CD4-positive, CD25-positive, alpha-beta regulatory T cell (primary cell): ENCODE results near the gene PLD3. TPM values are rescaled to one million over a fixed set of nuclear protein-coding genes. Genes with fewer than 3 reads are reported as not detected.
A peak's percentile ranks its signal among the peaks of the same experiment; 100 is the strongest.
"Not testable (repeated sequence)": the region's sequence is repeated elsewhere in the genome, so short reads cannot be mapped to it uniquely, and the experiment has no call there.

ENCODE experiments used
- ATAC-seq, 2 donors: fragments of 150-1000 bp; cut with Tn5 transposase; one replicate each; pipeline ENCODE4 v1.10.0; 2021; ENCODE audit warnings: low read depth in 2 of 2, moderate number of reproducible peaks in 2 of 2, moderate library complexity in 1 of 2
- DNase-seq, 3 donors: peaks; one replicate each; pipeline versions ENCODE4 v3.0.0 to v3.0.0-alpha.2; 2012 to 2022; ENCODE audit warnings: mixed read lengths in 1 of 3
- H3K27ac ChIP-seq: one replicate; pipeline ENCODE4 v1.7.0; 2013; ENCODE audit warnings: mild to moderate bottlenecking, low read length; ENCODE audit not compliant: insufficient read depth, poor library complexity, severe bottlenecking
- H3K27me3 ChIP-seq: one replicate; pipeline ENCODE4 v1.7.0; 2013; ENCODE audit warnings: low read length; ENCODE audit not compliant: control insufficient read depth, insufficient read depth
- H3K36me3 ChIP-seq: one replicate; pipeline ENCODE4 v1.7.0; 2013; ENCODE audit warnings: mild to moderate bottlenecking, low read length, moderate library complexity; ENCODE audit not compliant: control insufficient read depth, insufficient read depth
- H3K4me1 ChIP-seq: 2 replicates; pipeline ENCODE4 v1.7.0; 2013; ENCODE audit warnings: mild to moderate bottlenecking, low read length; ENCODE audit not compliant: insufficient read depth, control insufficient read depth, poor library complexity, severe bottlenecking
- H3K4me3 ChIP-seq: one replicate; pipeline ENCODE4 v1.7.0; 2013; ENCODE audit warnings: low read depth, mild to moderate bottlenecking, low read length, moderate library complexity
- H3K9me3 ChIP-seq, 2 experiments: 1 replicate in 1 of 2; 2 replicates in 1 of 2; pipeline ENCODE4 v1.7.0; 2013; ENCODE audit warnings: low read length in 2 of 2, mild to moderate bottlenecking in 1 of 2, moderate library complexity in 1 of 2; ENCODE audit not compliant: control insufficient read depth in 2 of 2
- H3K27ac Mint-ChIP-seq, 3 donors: one replicate each; pipeline ENCODE4 v1.8.0; 2020 to 2022; ENCODE audit warnings: mild to moderate bottlenecking in 3 of 3, mixed read lengths in 3 of 3, moderate library complexity in 2 of 3
- H3K27me3 Mint-ChIP-seq: one replicate; pipeline ENCODE4 v1.8.0; 2022; ENCODE audit warnings: mild to moderate bottlenecking, mixed read lengths
- H3K36me3 Mint-ChIP-seq: one replicate; pipeline ENCODE4 v1.8.0; 2020; ENCODE audit warnings: mixed read lengths
- H3K4me1 Mint-ChIP-seq, 4 donors: one replicate each; pipeline ENCODE4 v1.8.0; 2020 to 2022; ENCODE audit warnings: mixed read lengths in 4 of 4, mild to moderate bottlenecking in 1 of 4
- H3K4me3 Mint-ChIP-seq, 4 donors: one replicate each; pipeline ENCODE4 v1.8.0; 2020 to 2022; ENCODE audit warnings: mild to moderate bottlenecking in 4 of 4, mixed read lengths in 4 of 4, moderate library complexity in 3 of 4
- H3K9me3 Mint-ChIP-seq, 7 donors: one replicate each; pipeline ENCODE4 v1.8.0; 2020 to 2022; ENCODE audit warnings: mixed read lengths in 7 of 7, mild to moderate bottlenecking in 3 of 7, moderate library complexity in 2 of 7
- polyA plus RNA-seq, 4 donors: library from polyadenylated mRNA; unstranded; fragments of 300-500 nt; fragmentation: Illumina TruSeq; gene quantifications; one replicate each; pipeline ENCODE4 v1.2.3, GENCODE V29; 2021
- total RNA-seq: library from RNA; stranded (reverse); gene quantifications from one replicate; pipeline ENCODE4 v1.2.3, GENCODE V29; 2022

PLD3 gene
- total and polyA plus RNA-seq, 5 donors from 2014 or later = 49.2 to 73.7 (median 50.3) TPM

GRCh38 chr19:40408598-40408925 is 60.1 kb downstream of the PLD3 start:
- not testable (repeated sequence) for H3K4me3 ChIP-seq, H3K27ac ChIP-seq, H3K4me1 ChIP-seq, H3K4me3 Mint-ChIP-seq, H3K27me3 Mint-ChIP-seq, H3K36me3 Mint-ChIP-seq, H3K9me3 Mint-ChIP-seq, H3K27me3 ChIP-seq, H3K27ac Mint-ChIP-seq, ATAC-seq, H3K9me3 ChIP-seq, H3K36me3 ChIP-seq, DNase-seq
- peaks cover 0 to 19% (median 5%) of the 10 kb centered on the region in 4 donors for H3K4me1 Mint-ChIP-seq

GRCh38 chr19:40410030-40410389 is 61.5 kb downstream of the PLD3 start:
- H3K27ac Mint-ChIP-seq = no peak overlapping the region

GRCh38 chr19:40411125-40411842 is 62.8 kb downstream of the PLD3 start:
- H3K4me3 Mint-ChIP-seq = no peak overlapping the region
- H3K4me1 ChIP-seq = peaks cover 5% of the 10 kb centered on the region
- H3K27ac ChIP-seq = no peak overlapping the region
- H3K9me3 Mint-ChIP-seq = no peaks in the 10 kb centered on the region
- H3K27me3 Mint-ChIP-seq = no peaks in the 10 kb centered on the region
- ATAC-seq = no peak
- H3K4me1 Mint-ChIP-seq = peaks cover 0 to 10% (median 2%) of the 10 kb centered on the region in 4 donors
- H3K9me3 ChIP-seq = no peaks in the 10 kb centered on the region
- no peak overlapping the region for H3K4me3 ChIP-seq
- H3K27ac Mint-ChIP-seq = no peak overlapping the region
- DNase-seq = no peak
- no peaks in the 10 kb centered on the region for H3K27me3 ChIP-seq
- H3K36me3 ChIP-seq = no peaks in the 10 kb centered on the region
- no peaks in the 10 kb centered on the region for H3K36me3 Mint-ChIP-seq

More at GRCh38 chr19:40410030-40410389, 61.5 kb downstream of the PLD3 start:
- Histone ChIP-seq H3K4me3 (no peak overlapping the region), H3K27me3 (no peaks in the 10 kb centered on the region), H3K4me1 (peaks cover 5% of the 10 kb centered on the region), H3K9me3 (no peaks in the 10 kb centered on the region), H3K27ac (no peak overlapping the region), H3K36me3 (no peaks in the 10 kb centered on the region)
- no peak overlapping the region for H3K4me3 Mint-ChIP-seq
- H3K27me3 Mint-ChIP-seq = no peaks in the 10 kb centered on the region
- ATAC-seq = no peak
- DNase-seq = no peak
- no peaks in the 10 kb centered on the region for H3K36me3 Mint-ChIP-seq
- peaks cover 0 to 12% (median 3%) of the 10 kb centered on the region in 4 donors for H3K4me1 Mint-ChIP-seq
- H3K9me3 Mint-ChIP-seq = no peaks in the 10 kb centered on the region

GRCh38 chr19:40411958-40412499 is 63.5 kb downstream of the PLD3 start:
- Histone ChIP-seq H3K27me3 (no peaks in the 10 kb centered on the region), H3K4me3 (no peak overlapping the region), H3K36me3 (no peaks in the 10 kb centered on the region), H3K4me1 (peaks cover 5% of the 10 kb centered on the region), H3K9me3 (no peaks in the 10 kb centered on the region), H3K27ac (no peak overlapping the region)
- H3K36me3 Mint-ChIP-seq = no peaks in the 10 kb centered on the region
- H3K4me1 Mint-ChIP-seq = peaks cover 0 to 10% (median 4%) of the 10 kb centered on the region in 4 donors
- DNase-seq (no peak), ATAC-seq (no peak)
- no peaks in the 10 kb centered on the region for H3K27me3 Mint-ChIP-seq
- H3K4me3 Mint-ChIP-seq = no peak overlapping the region
- no peaks in the 10 kb centered on the region for H3K9me3 Mint-ChIP-seq
- no peak overlapping the region for H3K27ac Mint-ChIP-seq

GRCh38 chr19:40412866-40413265 is 64.4 kb downstream of the PLD3 start:
- ATAC-seq (no peak), DNase-seq (no peak)
- peaks cover 3% of the 10 kb centered on the region for H3K4me1 ChIP-seq
- H3K4me3 ChIP-seq = no peak overlapping the region
- H3K36me3 Mint-ChIP-seq = no peaks in the 10 kb centered on the region
- no peak overlapping the region for H3K4me3 Mint-ChIP-seq
- no peak overlapping the region for H3K27ac Mint-ChIP-seq
- no peaks in the 10 kb centered on the region for H3K9me3 ChIP-seq
- peaks cover 0 to 10% (median 4%) of the 10 kb centered on the region in 4 donors for H3K4me1 Mint-ChIP-seq
- H3K27me3 Mint-ChIP-seq = peaks cover 3% of the 10 kb centered on the region
- H3K27me3 ChIP-seq = no peaks in the 10 kb centered on the region
- no peak overlapping the region for H3K27ac ChIP-seq
- H3K36me3 ChIP-seq = no peaks in the 10 kb centered on the region
- no peaks in the 10 kb centered on the region for H3K9me3 Mint-ChIP-seq

GRCh38 chr19:40413291-40413845 is 64.9 kb downstream of the PLD3 start, which contains the start of gene PRX:
TSS of gene PRX (minus strand) at chr19:40413378. CDS start at chr19:40407932, 5,446 bp downstream.
- no peak for ATAC-seq
- H3K36me3 ChIP-seq = no peaks in the 10 kb centered on the region
- Mint-ChIP-seq H3K4me3 (no peak within 1 kb of the TSS), H3K4me1 (peaks cover 0 to 9% (median 7%) of the 10 kb centered on the region in 4 donors), H3K27ac (no peak within 1 kb of the TSS), H3K27me3 (peaks cover 8% of the 10 kb centered on the region), H3K36me3 (no peaks in the 10 kb centered on the region), H3K9me3 (no peaks in the 10 kb centered on the region)
- no peak for DNase-seq
- no peak within 1 kb of the TSS for H3K4me3 ChIP-seq
- no peaks in the 10 kb centered on the region for H3K4me1 ChIP-seq
- H3K9me3 ChIP-seq = no peaks in the 10 kb centered on the region
- no peaks in the 10 kb centered on the region for H3K27me3 ChIP-seq
- no peak within 1 kb of the TSS for H3K27ac ChIP-seq

GRCh38 chr19:40414542-40415535 is 66.3 kb downstream of the PLD3 start:
- H3K27me3 Mint-ChIP-seq = peaks cover 10% of the 10 kb centered on the region
- no peak overlapping the region for H3K27ac Mint-ChIP-seq
- H3K4me3 Mint-ChIP-seq = peak overlapping the region in 1 of 4 donors; percentile 49
- H3K36me3 ChIP-seq = no peaks in the 10 kb centered on the region
- DNase-seq (no peak), ATAC-seq (no peak)
- peaks cover 0 to 13% (median 7%) of the 10 kb centered on the region in 4 donors for H3K4me1 Mint-ChIP-seq
- H3K4me1 ChIP-seq = no peaks in the 10 kb centered on the region
- H3K9me3 Mint-ChIP-seq = no peaks in the 10 kb centered on the region
- H3K36me3 Mint-ChIP-seq = no peaks in the 10 kb centered on the region
- no peak overlapping the region for H3K4me3 ChIP-seq
- H3K27ac ChIP-seq = no peak overlapping the region
- H3K27me3 ChIP-seq = no peaks in the 10 kb centered on the region
- H3K9me3 ChIP-seq = no peaks in the 10 kb centered on the region
